ENCODE data around the gene NSUN6.

Gene NSUN6

GRCh38 chr10:18557960-18558359, 93.4 kb downstream of the NSUN6 start:
- DNase-seq, result no peak

- no peak for DNase-seq
Measured at GRCh38 chr10:18556522-18557147, 94.8 kb downstream of the NSUN6 start.

- no peak for DNase-seq
Measured at GRCh38 chr10:18554479-18554878, 96.9 kb downstream of the NSUN6 start.

GRCh38 chr10:18551473-18551872, 99.9 kb downstream of the NSUN6 start:
- no peak for DNase-seq

GRCh38 chr10:18549105-18549504, 102.3 kb downstream of the NSUN6 start:
- no peak for DNase-seq

GRCh38 chr10:18545621-18546305, 105.6 kb downstream of the NSUN6 start:
- DNase-seq, result no peak

GRCh38 chr10:18542832-18543231, 108.6 kb downstream of the NSUN6 start:
- no peak for DNase-seq

- DNase-seq, result no peak
Measured at GRCh38 chr10:18540195-18540594, 111.2 kb downstream of the NSUN6 start.

- no peak for DNase-seq
Measured at GRCh38 chr10:18539335-18539734, 112.1 kb downstream of the NSUN6 start.

- no peak for DNase-seq
Measured at GRCh38 chr10:18533896-18534295, 117.5 kb downstream of the NSUN6 start.

GRCh38 chr10:18532881-18533535, 118.4 kb downstream of the NSUN6 start:
- no peak for DNase-seq

GRCh38 chr10:18528292-18528691, 123.1 kb downstream of the NSUN6 start:
- DNase-seq, result no peak

- no peak for DNase-seq
Measured at GRCh38 chr10:18527687-18528086, 123.7 kb downstream of the NSUN6 start.

GRCh38 chr10:18523858-18524257, 127.5 kb downstream of the NSUN6 start:
- DNase-seq, result no peak

GRCh38 chr10:18523025-18523424, 128.4 kb downstream of the NSUN6 start:
- no peak for DNase-seq

- no peak for DNase-seq
Measured at GRCh38 chr10:18516851-18517250, 134.5 kb downstream of the NSUN6 start.

- no peak for DNase-seq
Measured at GRCh38 chr10:18514537-18514936, 136.8 kb downstream of the NSUN6 start.

- no peak for DNase-seq
Measured at GRCh38 chr10:18508587-18508986, 142.8 kb downstream of the NSUN6 start.

GRCh38 chr10:18505456-18506118, 145.8 kb downstream of the NSUN6 start:
- no peak for DNase-seq

- DNase-seq, result no peak
Measured at GRCh38 chr10:18504161-18504560, 147.2 kb downstream of the NSUN6 start.

- DNase-seq, result no peak
Measured at GRCh38 chr10:18501629-18502028, 149.8 kb downstream of the NSUN6 start.

GRCh38 chr10:18501198-18501597, 150.2 kb downstream of the NSUN6 start:
- peak; percentile 25 for DNase-seq

GRCh38 chr10:18500576-18500975, 150.8 kb downstream of the NSUN6 start:
- no peak for DNase-seq

- no peak for DNase-seq
Measured at GRCh38 chr10:18498998-18499397, 152.4 kb downstream of the NSUN6 start.
